Activated B cell treated with CpG ODN at 0.5 μM for 24 hours (primary cell): ENCODE data around the gene RAB3GAP1. TPM values are rescaled to one million over a fixed set of nuclear protein-coding genes. Genes with fewer than 3 reads are reported as not detected.
A peak's percentile ranks its signal among the peaks of the same experiment; 100 is the strongest.

Experiments used
- ATAC-seq: fragments of 200-7000 bp; cut with Tn5 transposase; one replicate; pipeline ENCODE4 v1.10.0; 2021; ENCODE audit warnings: low read depth, mild to moderate bottlenecking, moderate library complexity
- CTCF ChIA-PET: fragments of 350-600 bp; sonication (Branson Sonifier 250); formaldehyde crosslinking; loops from one replicate; lab custom pipeline; 2021; ENCODE audit warnings: antibody characterized with exemption; lab: Charles Lee
- POLR2A ChIA-PET: fragments of 350-600 bp; sonication (Branson Sonifier 250); formaldehyde crosslinking; loops from one replicate; lab custom pipeline; 2021; ENCODE audit warnings: antibody characterized with exemption; lab: Charles Lee
- DNase-seq: peaks from one replicate; pipeline ENCODE4 v3.0.0; 2022
- H3K27ac Mint-ChIP-seq: one replicate; pipeline ENCODE4 v1.8.0; 2020; ENCODE audit warnings: mixed read lengths
- H3K27me3 Mint-ChIP-seq: one replicate; pipeline ENCODE4 v1.8.0; 2021; ENCODE audit warnings: mixed read lengths
- H3K36me3 Mint-ChIP-seq: one replicate; pipeline ENCODE4 v1.8.0; 2021; ENCODE audit warnings: low read depth, mixed read lengths
- H3K4me1 Mint-ChIP-seq: one replicate; pipeline ENCODE4 v1.8.0; 2021; ENCODE audit warnings: mixed read lengths
- H3K4me3 Mint-ChIP-seq: one replicate; pipeline ENCODE4 v1.8.0; 2020; ENCODE audit warnings: mild to moderate bottlenecking, mixed read lengths
- H3K9me3 Mint-ChIP-seq: one replicate; pipeline ENCODE4 v1.8.0; 2020; ENCODE audit warnings: mixed read lengths
- CTCF ChIP-seq: fragments of 200-600 bp; IDR thresholded peaks from one replicate; pipeline ENCODE4 v1.8.0; 2022; ENCODE audit warnings: antibody characterized with exemption, mild to moderate bottlenecking
- intact Hi-C: fragments of 100-400 bp; cut with micrococcal nuclease; formaldehyde crosslinking; loops from one replicate; pipeline ENCODE4 v1.15.1; 2024
- total RNA-seq: library from RNA; stranded (reverse); gene quantifications from 2 replicates; pipeline ENCODE4 v1.2.3, GENCODE V29; 2022

Gene RAB3GAP1
- total RNA-seq, 1 donor from 2014 or later, result 51.0 TPM

- H3K36me3 Mint-ChIP-seq, result peaks cover 26% of the 10 kb centered on the region
- intact Hi-C loops, result loop anchor here (1.0 to 10.0 kb wide), 7 partner anchors 110 to 1342 kb away; partner anchors contain the start of genes CCNT2, MCM6, R3HDM1 and UBXN4
These were observed 944 bp downstream of the RAB3GAP1 start for GRCh38 chr2:135052997-135053474.

GRCh38 chr2:135055182-135055786 lies 3.2 kb downstream of the RAB3GAP1 start:
- Mint-ChIP-seq H3K4me1 (peaks cover 49% of the 10 kb centered on the region), H3K9me3 (no peaks in the 10 kb centered on the region), H3K27ac (no peak overlapping the region), H3K36me3 (peaks cover 37% of the 10 kb centered on the region), H3K27me3 (no peaks in the 10 kb centered on the region), H3K4me3 (no peak overlapping the region)
- CTCF ChIA-PET, result no interaction called here
- ATAC-seq (no peak), DNase-seq (no peak)
- POLR2A ChIA-PET, result interaction anchor here (0.6 to 0.9 kb wide), 3 partner anchors 475 to 1266 kb away, joined by 3 to 4 read pairs (median 3); no protein-coding TSS in a partner anchor
- intact Hi-C loops, result loop anchor here (5.0 to 10.0 kb wide), 3 partner anchors 47 to 1340 kb away; no protein-coding TSS in a partner anchor
- TF ChIP-seq CTCF, result no peak

More at GRCh38 chr2:135052997-135053474, 944 bp downstream of the RAB3GAP1 start:
- TF ChIP-seq CTCF, result no peak
- no peaks in the 10 kb centered on the region for H3K27me3 Mint-ChIP-seq
- no peaks in the 10 kb centered on the region for H3K9me3 Mint-ChIP-seq
- peaks cover 43% of the 10 kb centered on the region for H3K4me1 Mint-ChIP-seq
- ATAC-seq, result no peak
- H3K4me3 Mint-ChIP-seq, result peak overlapping the region; percentile 99
- peak overlapping the region; percentile 99 for H3K27ac Mint-ChIP-seq
- ChIA-PET POLR2A (interaction anchor here (0.6 to 2.3 kb wide), 6 partner anchors 13 to 952 kb away, joined by 3 to 13 read pairs (median 4); partner anchors contain the start of genes CCNT2, R3HDM1 and ZRANB3), CTCF (interaction anchor here (0.5 kb wide), 1 partner anchor 746 kb away, joined by 3 read pairs; no protein-coding TSS in a partner anchor)
- no peak for DNase-seq

GRCh38 chr2:135056790-135057189 lies 4.7 kb downstream of the RAB3GAP1 start:
- DNase-seq (no peak), ATAC-seq (no peak)
- no peak for TF ChIP-seq CTCF
- no peaks in the 10 kb centered on the region for H3K9me3 Mint-ChIP-seq
- H3K4me3 Mint-ChIP-seq, result no peak overlapping the region
- CTCF ChIA-PET, result no interaction called here
- H3K27ac Mint-ChIP-seq, result peak overlapping the region; percentile 1
- H3K4me1 Mint-ChIP-seq, result peaks cover 47% of the 10 kb centered on the region
- intact Hi-C loops, result loop anchor here (5.0 to 10.0 kb wide), 3 partner anchors 46 to 1338 kb away; no protein-coding TSS in a partner anchor
- POLR2A ChIA-PET, result no interaction called here
- no peaks in the 10 kb centered on the region for H3K27me3 Mint-ChIP-seq
- peaks cover 48% of the 10 kb centered on the region for H3K36me3 Mint-ChIP-seq

- POLR2A ChIA-PET, result no interaction called here
- H3K27me3 Mint-ChIP-seq, result no peaks in the 10 kb centered on the region
- no peak for DNase-seq
- peaks cover 39% of the 10 kb centered on the region for H3K4me1 Mint-ChIP-seq
- intact Hi-C loops, result loop anchor here (5.0 to 10.0 kb wide), 3 partner anchors 43 to 1335 kb away; no protein-coding TSS in a partner anchor
- no peak for ATAC-seq
- no peak overlapping the region for H3K4me3 Mint-ChIP-seq
- H3K9me3 Mint-ChIP-seq, result no peaks in the 10 kb centered on the region
- peaks cover 60% of the 10 kb centered on the region for H3K36me3 Mint-ChIP-seq
- peak overlapping the region; percentile 3 for H3K27ac Mint-ChIP-seq
- TF ChIP-seq CTCF, result no peak
- CTCF ChIA-PET, result no interaction called here
These were observed 7.5 kb downstream of the RAB3GAP1 start for GRCh38 chr2:135059577-135059976.

- ChIA-PET CTCF (no interaction called here), POLR2A (no interaction called here)
- no peaks in the 10 kb centered on the region for H3K27me3 Mint-ChIP-seq
- H3K27ac Mint-ChIP-seq, result no peak overlapping the region
- DNase-seq, result no peak
- H3K4me3 Mint-ChIP-seq, result no peak overlapping the region
- H3K36me3 Mint-ChIP-seq, result peaks cover 64% of the 10 kb centered on the region
- TF ChIP-seq CTCF, result no peak
- peaks cover 19% of the 10 kb centered on the region for H3K4me1 Mint-ChIP-seq
- intact Hi-C loops, result no loop called here
- no peak for ATAC-seq
- no peaks in the 10 kb centered on the region for H3K9me3 Mint-ChIP-seq
These were observed 11.1 kb downstream of the RAB3GAP1 start for GRCh38 chr2:135063210-135063609.
